Stimulated activated CD4-positive, alpha-beta T cell treated with anti-CD3 and anti-CD28 coated beads, Interleukin-12 subunit alpha, Interleukin-12 subunit beta, amount 100 ng/mL, for 4 hours (primary cell): ENCODE data around the gene STXBP6.
"Not testable (repeated sequence)": the region's sequence is repeated elsewhere in the genome, so short reads cannot be mapped to it uniquely, and the experiment has no call there.

ENCODE experiments used
- DNase-seq: peaks from one replicate; pipeline ENCODE4 v3.0.0-alpha.2; 2020

STXBP6 gene

GRCh38 chr14:24785698-24786097, 264.2 kb downstream of the STXBP6 start:
- DNase-seq: no peak

- DNase-seq: no peak
These were observed 265.0 kb downstream of the STXBP6 start for GRCh38 chr14:24784981-24785380.

- no peak for DNase-seq
These were observed 266.2 kb downstream of the STXBP6 start for GRCh38 chr14:24783791-24784190.

GRCh38 chr14:24780281-24780680, 269.7 kb downstream of the STXBP6 start:
- DNase-seq: no peak

GRCh38 chr14:24777678-24778077, 272.3 kb downstream of the STXBP6 start:
- DNase-seq: no peak

GRCh38 chr14:24775950-24776349, 274.0 kb downstream of the STXBP6 start:
- no peak for DNase-seq

- no peak for DNase-seq
These were observed 275.6 kb downstream of the STXBP6 start for GRCh38 chr14:24774187-24774915.

GRCh38 chr14:24773564-24773963, 276.4 kb downstream of the STXBP6 start:
- DNase-seq: not testable (repeated sequence)

GRCh38 chr14:24766434-24766833, 283.5 kb downstream of the STXBP6 start:
- DNase-seq: no peak

GRCh38 chr14:24761141-24761540, 288.8 kb downstream of the STXBP6 start:
- DNase-seq: no peak
